ENCODE data around the gene MAN2A2. TPM values are rescaled to one million over a fixed set of nuclear protein-coding genes. Genes with fewer than 3 reads are reported as not detected.

The MAN2A2 gene
- total and polyA plus RNA-seq, 9 of the 15 experiments (the other 6 are each of a cell fraction or from before 2014, with no cell fraction given), result 7.3 to 151 (median 43.4) TPM

- TF ChIP-seq ZNF79 (CRISPR knock-in tag; IDR thresholded peaks at IDR 0.05; ENCODE audit: low read depth) (no peak), RAD21 (CRISPR knock-in tag; conservative IDR thresholded peaks at IDR 0.05 in 1 of 2, IDR thresholded peaks at IDR 0.05 in 1 of 2) (0 out of 4 replicates have a peak, but pooled peaks of 1 of the 2 experiments have one; percentile 6), ZNF217 (CRISPR knock-in tag; IDR thresholded peaks at IDR 0.05) (no peak), CHAMP1 (IDR thresholded peaks at IDR 0.05) (no peak; the same call in 1 of the 2 replicates), NBN (IDR thresholded peaks at IDR 0.05; ENCODE audit: low read depth) (no peak), ZNF324 (CRISPR knock-in tag; IDR thresholded peaks at IDR 0.05) (no peak), ZC3H4 (CRISPR knock-in tag; IDR thresholded peaks at IDR 0.05; ENCODE audit: borderline replicate concordance) (peak; percentile 73; the same call in 1 of the 2 replicates), MAFK (IDR thresholded peaks at IDR 0.05; ENCODE audit: low read length) (peak; percentile 1; the same call in 1 of the 2 replicates), THAP7 (CRISPR knock-in tag; IDR thresholded peaks at IDR 0.05) (peak; percentile 80; the same call in 1 of the 2 replicates), TSHZ1 (CRISPR knock-in tag; IDR thresholded peaks at IDR 0.05) (0 out of 2 replicates have a peak, but pooled peaks have one; percentile 2), ARHGAP35 (IDR thresholded peaks at IDR 0.05; ENCODE audit: partially characterized antibody) (no peak), ZNF766 (CRISPR knock-in tag; conservative IDR thresholded peaks at IDR 0.05) (peak; percentile 66; the same call in 1 of the 2 replicates), ERF (CRISPR knock-in tag; IDR thresholded peaks at IDR 0.05) (peak; percentile 81; the same call in 1 of the 2 replicates), TAF15 (IDR thresholded peaks at IDR 0.05; ENCODE audit: low read depth, low read length) (no peak), DIDO1 (tag; IDR thresholded peaks at IDR 0.05; ENCODE audit: low read depth) (no peak), CHD1 (IDR thresholded peaks at IDR 0.05; ENCODE audit: low read length) (peak; percentile 98), MAZ (CRISPR knock-in tag; conservative IDR thresholded peaks at IDR 0.05 in 1 of 2, IDR thresholded peaks at IDR 0.05 in 1 of 2) (peak; percentile 88 to 89), ID3 (CRISPR knock-in tag; IDR thresholded peaks at IDR 0.05) (no peak), ID3 (tag; IDR thresholded peaks at IDR 0.05) (peak; percentile 92), PTTG1 (tag; IDR thresholded peaks at IDR 0.05; ENCODE audit: low read depth) (no peak)
Measured at GRCh38 chr15:90954712-90955623, 51.9 kb downstream of the MAN2A2 start, which contains the start of gene RCCD1 (continued).
